HepG2 (cell line): ENCODE data around the gene MEF2B. TPM values are rescaled to one million over a fixed set of nuclear protein-coding genes. Genes with fewer than 3 reads are reported as not detected.
A peak's percentile ranks its signal among the peaks of the same experiment; 100 is the strongest.

Source experiments
- ASH2L ChIP-seq: fragments of 300-600, 200-600 bp; sonication (generic); IDR thresholded peaks from 2 replicates; pipeline ENCODE4 v1.7.0; 2017; ENCODE audit warnings: low read depth, mild to moderate bottlenecking, moderate library complexity, mixed read lengths, low read length; ENCODE audit not compliant: insufficient read length
- EHMT2 ChIP-seq: fragments of 200-600 bp; sonication (generic); IDR thresholded peaks from 2 replicates; pipeline ENCODE4 v1.7.0; 2017; ENCODE audit warnings: antibody characterized with exemption, low read depth, low read length, borderline replicate concordance
- ETV6 ChIP-seq: sonication (generic); formaldehyde crosslinking; conservative IDR thresholded peaks from 2 replicates; pipeline ENCODE4 v1.4.0; 2020; ENCODE audit warnings: missing genetic modification reagents
- FOXK1 ChIP-seq: sonication (generic); formaldehyde crosslinking; IDR thresholded peaks from 2 replicates; pipeline ENCODE4 v1.4.0; 2020; ENCODE audit warnings: low read depth, missing genetic modification reagents, borderline replicate concordance
- MED8 ChIP-seq: sonication (generic); formaldehyde crosslinking; IDR thresholded peaks from 2 replicates; pipeline ENCODE4 v1.8.1; 2023; ENCODE audit warnings: mild to moderate bottlenecking, missing genetic modification reagents; ENCODE audit not compliant: insufficient replicate concordance
- NCOA5 ChIP-seq: sonication (generic); formaldehyde crosslinking; IDR thresholded peaks from 2 replicates; pipeline ENCODE4 v1.4.0; 2020; ENCODE audit warnings: missing genetic modification reagents
- NFIC ChIP-seq: IDR thresholded peaks from 2 replicates; pipeline ENCODE4 v1.6.1; 2012; ENCODE audit warnings: mild to moderate bottlenecking, low read length, inconsistent platforms
- NFRKB ChIP-seq: fragments of 450-650 bp; IDR thresholded peaks from 2 replicates; pipeline ENCODE4 v1.6.1; 2017
- NKX3-1 ChIP-seq: sonication (generic); formaldehyde crosslinking; IDR thresholded peaks from 2 replicates; pipeline ENCODE4 v1.5.0; 2020; ENCODE audit warnings: missing genetic modification reagents
- ZBTB7B ChIP-seq: sonication (generic); formaldehyde crosslinking; IDR thresholded peaks from 2 replicates; pipeline ENCODE4 v1.4.0; 2020; ENCODE audit warnings: missing genetic modification reagents
- ZFP36 ChIP-seq: fragments of 150-350 bp; IDR thresholded peaks from 2 replicates; pipeline ENCODE4 v1.6.1; 2018; ENCODE audit warnings: borderline replicate concordance, low read length, low read depth; ENCODE audit not compliant: partially characterized antibody
- ZFP90 ChIP-seq: sonication (generic); formaldehyde crosslinking; IDR thresholded peaks from 2 replicates; pipeline ENCODE4 v1.8.0; 2022; ENCODE audit warnings: missing genetic modification reagents, mild to moderate bottlenecking, inconsistent platforms, borderline replicate concordance
- ZNF17 ChIP-seq: sonication (generic); formaldehyde crosslinking; IDR thresholded peaks from 2 replicates; pipeline ENCODE4 v1.5.0; 2020; ENCODE audit warnings: mild to moderate bottlenecking, missing genetic modification reagents
- ZNF253 ChIP-seq: sonication (generic); formaldehyde crosslinking; IDR thresholded peaks from 2 replicates; pipeline ENCODE4 v1.8.0; 2022; ENCODE audit warnings: mild to moderate bottlenecking, missing genetic modification reagents, borderline replicate concordance
- ZNF326 ChIP-seq: sonication (generic); formaldehyde crosslinking; IDR thresholded peaks from 2 replicates; pipeline ENCODE4 v1.4.0; 2020; ENCODE audit warnings: missing genetic modification reagents, borderline replicate concordance
- ZNF407 ChIP-seq: sonication (generic); formaldehyde crosslinking; IDR thresholded peaks from one replicate; pipeline ENCODE4 v1.5.1; 2020; ENCODE audit warnings: mild to moderate bottlenecking, missing genetic modification reagents; ENCODE audit errors: not compliant biosample characterization
- ZNF563 ChIP-seq: sonication (generic); formaldehyde crosslinking; IDR thresholded peaks from 2 replicates; pipeline ENCODE4 v1.8.0; 2022; ENCODE audit warnings: mild to moderate bottlenecking, moderate library complexity, missing genetic modification reagents
- ZNF607 ChIP-seq: sonication (generic); formaldehyde crosslinking; IDR thresholded peaks from 2 replicates; pipeline ENCODE4 v1.5.1; 2020; ENCODE audit warnings: missing genetic modification reagents, mild to moderate bottlenecking, borderline replicate concordance
- ZNF652 ChIP-seq: IDR thresholded peaks from 2 replicates; pipeline ENCODE4 v1.6.1; 2016; ENCODE audit warnings: low read depth, borderline replicate concordance
- ZNF782 ChIP-seq: sonication (generic); formaldehyde crosslinking; IDR thresholded peaks from 2 replicates; pipeline ENCODE4 v1.4.0; 2020; ENCODE audit warnings: missing genetic modification reagents, mild to moderate bottlenecking, borderline replicate concordance
- ZNF788 ChIP-seq: sonication (generic); formaldehyde crosslinking; IDR thresholded peaks from 2 replicates; pipeline ENCODE4 v1.5.0; 2020; ENCODE audit warnings: mild to moderate bottlenecking, missing genetic modification reagents, borderline replicate concordance
- polyA plus RNA-seq, 8 experiments: library from polyadenylated mRNA; depleted of rRNA in 3 of 8; stranded (reverse) in 7 of 8; unstranded in 1 of 8; fragments of >200 nt; fragmentation: Illumina TruSeq in 4 of 8; extraction: Trizol in 4 of 8; gene quantifications; 2 replicates each; pipeline versions ENCODE4 v1.2.1 to v1.2.3, GENCODE V29; 2011 to 2016; ENCODE audit warnings: low read depth in 4 of 8, missing spikeins in 1 of 8, mixed read lengths in 1 of 8; ENCODE audit not compliant: insufficient read depth in 1 of 8
- total RNA-seq, 5 experiments: library from RNA; depleted of rRNA; stranded (reverse); fragments of >200 nt; fragmentation: Illumina TruSeq; extraction: Trizol; gene quantifications; 2 replicates each; pipeline ENCODE4 v1.2.3, GENCODE V29; 2016; ENCODE audit warnings: low read depth in 1 of 5
- TF ChIP-seq, protein P1 (sequence below): sonication (generic); formaldehyde crosslinking; conservative IDR thresholded peaks from 2 replicates; pipeline ENCODE4 v1.8.1; 2023; ENCODE audit warnings: missing genetic modification reagents

MEF2B gene
- total and polyA plus RNA-seq, 2 of the 13 experiments (the other 11 are each of a cell fraction or from before 2014, with no cell fraction given) = 1.2 to 1.7 TPM

DNA sequence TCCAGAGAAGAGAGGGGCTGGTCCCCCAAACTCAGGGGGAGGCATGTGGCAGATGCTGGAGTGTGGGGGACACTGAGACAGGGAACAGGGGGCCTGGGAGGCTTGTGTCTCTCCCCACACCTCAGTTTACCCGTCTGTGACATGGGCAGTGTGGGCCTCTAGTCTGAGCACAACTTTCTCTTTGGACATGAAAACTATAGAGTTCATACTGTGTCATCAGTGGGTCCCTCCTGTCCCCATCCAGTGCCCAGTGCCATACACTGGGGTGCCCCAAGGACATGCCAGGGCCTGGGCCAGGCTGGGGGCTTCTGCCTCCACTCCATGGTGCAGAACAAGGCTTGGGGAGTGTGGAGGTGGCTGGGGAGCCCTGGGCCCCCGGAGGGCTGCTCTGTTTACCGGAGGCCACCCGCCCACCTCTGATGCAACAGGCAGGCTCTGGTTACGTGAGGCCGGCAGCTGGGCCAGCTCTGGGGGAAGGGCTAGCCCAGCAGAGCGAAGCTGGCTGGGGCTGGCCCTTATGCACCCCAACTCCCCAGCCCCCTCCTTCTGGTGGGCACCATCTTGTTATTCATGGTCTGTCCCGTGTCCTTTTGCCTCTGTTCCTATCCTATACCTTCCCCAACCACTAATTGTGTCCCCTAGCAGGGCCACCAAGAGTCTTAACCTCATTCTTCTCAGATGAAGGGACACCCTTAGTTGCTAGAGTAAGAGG is 1.9 kb upstream of the MEF2B start (continued):
- no peak for TF ChIP-seq ZNF407
- TF ChIP-seq ZNF253 = no peak
- peak; percentile 93 for TF ChIP-seq ZBTB7B (CRISPR knock-in tag)
- no peak for TF ChIP-seq ZNF563 (CRISPR knock-in tag)
- peak; percentile 70 for TF ChIP-seq ZNF788
- no peak for TF ChIP-seq ZFP90 (CRISPR knock-in tag)
- TF ChIP-seq, protein P1, sequence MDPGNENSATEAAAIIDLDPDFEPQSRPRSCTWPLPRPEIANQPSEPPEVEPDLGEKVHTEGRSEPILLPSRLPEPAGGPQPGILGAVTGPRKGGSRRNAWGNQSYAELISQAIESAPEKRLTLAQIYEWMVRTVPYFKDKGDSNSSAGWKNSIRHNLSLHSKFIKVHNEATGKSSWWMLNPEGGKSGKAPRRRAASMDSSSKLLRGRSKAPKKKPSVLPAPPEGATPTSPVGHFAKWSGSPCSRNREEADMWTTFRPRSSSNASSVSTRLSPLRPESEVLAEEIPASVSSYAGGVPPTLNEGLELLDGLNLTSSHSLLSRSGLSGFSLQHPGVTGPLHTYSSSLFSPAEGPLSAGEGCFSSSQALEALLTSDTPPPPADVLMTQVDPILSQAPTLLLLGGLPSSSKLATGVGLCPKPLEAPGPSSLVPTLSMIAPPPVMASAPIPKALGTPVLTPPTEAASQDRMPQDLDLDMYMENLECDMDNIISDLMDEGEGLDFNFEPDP (CRISPR knock-in tag) = no peak
- TF ChIP-seq ZNF782 = no peak
- no peak for TF ChIP-seq ETV6 (CRISPR knock-in tag)
- 0 out of 2 replicates have a peak, but pooled peaks have one; percentile 26 for TF ChIP-seq ZNF607 (CRISPR knock-in tag)
- no peak for TF ChIP-seq NCOA5
- TF ChIP-seq ZNF652 (CRISPR knock-in tag) = no peak
- TF ChIP-seq ZNF326 (CRISPR knock-in tag) = no peak
- no peak for TF ChIP-seq EHMT2
- no peak for TF ChIP-seq ZNF17 (CRISPR knock-in tag)
- TF ChIP-seq NFIC = no peak
- TF ChIP-seq NKX3-1 (CRISPR knock-in tag) = no peak
- TF ChIP-seq MED8 (CRISPR knock-in tag) = peak; percentile 69
- no peak for TF ChIP-seq ASH2L
- TF ChIP-seq ZFP36 = no peak
- TF ChIP-seq NFRKB = no peak
- TF ChIP-seq FOXK1 (CRISPR knock-in tag) = peak; percentile 77; the same call in 1 of the 2 replicates
